Suprapubic skin (tissue), 4 donors: ENCODE measurements around the gene TPM4.

Experiments used
- POLR2A ChIP-seq, 2 donors: fragments of 450-650 bp; IDR thresholded peaks; one replicate each; pipeline ENCODE4 v1.6.1; 2017; ENCODE audit warnings: antibody characterized with exemption in 2 of 2, mild to moderate bottlenecking in 2 of 2, moderate library complexity in 2 of 2
- POLR2AphosphoS5 ChIP-seq, 3 donors: sonication (generic); formaldehyde crosslinking; IDR thresholded peaks; one replicate each; pipeline ENCODE4 v1.6.1; 2017; ENCODE audit warnings: antibody characterized with exemption in 3 of 3
- TF ChIP-seq, protein P1 (sequence below), 2 donors: fragments of 200-600 bp in 1 of 2; fragments of 450-650 bp in 1 of 2; sonication (generic) in 1 of 2; IDR thresholded peaks; one replicate each; pipeline ENCODE4 v1.5.1; 2016 to 2019; ENCODE audit warnings: antibody characterized with exemption in 2 of 2, mild to moderate bottlenecking in 1 of 2, moderate library complexity in 1 of 2

GRCh38 chr19:16045893-16046292 lies 30.4 kb upstream of the TPM4 start:
- no peak for TF ChIP-seq POLR2A (IDR thresholded peaks at IDR 0.05)
- TF ChIP-seq, protein P1, sequence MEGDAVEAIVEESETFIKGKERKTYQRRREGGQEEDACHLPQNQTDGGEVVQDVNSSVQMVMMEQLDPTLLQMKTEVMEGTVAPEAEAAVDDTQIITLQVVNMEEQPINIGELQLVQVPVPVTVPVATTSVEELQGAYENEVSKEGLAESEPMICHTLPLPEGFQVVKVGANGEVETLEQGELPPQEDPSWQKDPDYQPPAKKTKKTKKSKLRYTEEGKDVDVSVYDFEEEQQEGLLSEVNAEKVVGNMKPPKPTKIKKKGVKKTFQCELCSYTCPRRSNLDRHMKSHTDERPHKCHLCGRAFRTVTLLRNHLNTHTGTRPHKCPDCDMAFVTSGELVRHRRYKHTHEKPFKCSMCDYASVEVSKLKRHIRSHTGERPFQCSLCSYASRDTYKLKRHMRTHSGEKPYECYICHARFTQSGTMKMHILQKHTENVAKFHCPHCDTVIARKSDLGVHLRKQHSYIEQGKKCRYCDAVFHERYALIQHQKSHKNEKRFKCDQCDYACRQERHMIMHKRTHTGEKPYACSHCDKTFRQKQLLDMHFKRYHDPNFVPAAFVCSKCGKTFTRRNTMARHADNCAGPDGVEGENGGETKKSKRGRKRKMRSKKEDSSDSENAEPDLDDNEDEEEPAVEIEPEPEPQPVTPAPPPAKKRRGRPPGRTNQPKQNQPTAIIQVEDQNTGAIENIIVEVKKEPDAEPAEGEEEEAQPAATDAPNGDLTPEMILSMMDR (IDR thresholded peaks at IDR 0.05): no peak
- TF ChIP-seq POLR2AphosphoS5 (IDR thresholded peaks at IDR 0.05): no peak
